ENCODE measurements around the gene FAF1. TPM values are rescaled to one million over a fixed set of nuclear protein-coding genes. Genes with fewer than 3 reads are reported as not detected.

Gene FAF1
- total RNA-seq, 4 donors from 2014 or later = 72.0 to 107 (median 92.0) TPM

- Histone ChIP-seq H3K4me3 (no peak overlapping the region), H3K4me1 (peaks cover 38 to 44% of the 10 kb centered on the region in 2 donors), H3K36me3 (no peaks in the 10 kb centered on the region), H3K27ac (no peak overlapping the region), H3K9me3 (no peaks in the 10 kb centered on the region), H3K27me3 (no peaks in the 10 kb centered on the region)
- no peak for ATAC-seq
- DNase-seq = no peak
- intact Hi-C loops (cut with DNase I; ENCODE audit: low total_unique reads) (no loop called here), in situ Hi-C loops (cut with MboI; ENCODE audit: low sequenced_read_pairs in 4 of 4) (no loop called here)
- no peak for TF ChIP-seq CTCF (IDR thresholded peaks at IDR 0.05 in 4 of 5, conservative IDR thresholded peaks at IDR 0.05 in 1 of 5)
- TF ChIP-seq POLR2A (IDR thresholded peaks at IDR 0.05) = no peak
These were observed 256.8 kb downstream of the FAF1 start for GRCh38 chr1:50703240-50703639.

- H3K4me1 ChIP-seq = peaks cover 38 to 44% of the 10 kb centered on the region in 2 donors
- no peak overlapping the region for H3K4me3 ChIP-seq
- H3K27me3 ChIP-seq = no peaks in the 10 kb centered on the region
- ATAC-seq = no peak
- intact Hi-C loops (cut with DNase I; ENCODE audit: low total_unique reads) = no loop called here
- in situ Hi-C loops (cut with MboI; ENCODE audit: low sequenced_read_pairs in 4 of 4) = no loop called here
- TF ChIP-seq POLR2A (IDR thresholded peaks at IDR 0.05) (no peak), CTCF (IDR thresholded peaks at IDR 0.05 in 4 of 5, conservative IDR thresholded peaks at IDR 0.05 in 1 of 5) (no peak)
- DNase-seq = no peak
- no peaks in the 10 kb centered on the region for H3K36me3 ChIP-seq
- no peak overlapping the region for H3K27ac ChIP-seq
- no peaks in the 10 kb centered on the region for H3K9me3 ChIP-seq
These were observed 257.7 kb downstream of the FAF1 start for GRCh38 chr1:50702395-50702794.

GRCh38 chr1:50701706-50702317 lies 258.3 kb downstream of the FAF1 start:
- intact Hi-C loops (cut with DNase I; ENCODE audit: low total_unique reads) = no loop called here

GRCh38 chr1:50700621-50701020 lies 259.4 kb downstream of the FAF1 start:
- no peak overlapping the region for H3K4me3 ChIP-seq
- intact Hi-C loops (cut with DNase I; ENCODE audit: low total_unique reads) (no loop called here), in situ Hi-C loops (cut with MboI; ENCODE audit: low sequenced_read_pairs in 4 of 4) (no loop called here)
- DNase-seq (no peak), ATAC-seq (no peak)
- peaks cover 30 to 44% of the 10 kb centered on the region in 2 donors for H3K4me1 ChIP-seq
- H3K36me3 ChIP-seq = no peaks in the 10 kb centered on the region
- H3K27me3 ChIP-seq = no peaks in the 10 kb centered on the region
- TF ChIP-seq POLR2A (IDR thresholded peaks at IDR 0.05) (no peak), CTCF (IDR thresholded peaks at IDR 0.05 in 4 of 5, conservative IDR thresholded peaks at IDR 0.05 in 1 of 5) (no peak)
- no peaks in the 10 kb centered on the region for H3K9me3 ChIP-seq
- no peak overlapping the region for H3K27ac ChIP-seq

More at GRCh38 chr1:50701706-50702317, 258.3 kb downstream of the FAF1 start:
- no peak for TF ChIP-seq CTCF (IDR thresholded peaks at IDR 0.05 in 4 of 5, conservative IDR thresholded peaks at IDR 0.05 in 1 of 5)
- TF ChIP-seq POLR2A (IDR thresholded peaks at IDR 0.05) = no peak
- peaks cover 38 to 44% of the 10 kb centered on the region in 2 donors for H3K4me1 ChIP-seq
- H3K27ac ChIP-seq = no peak overlapping the region
- H3K36me3 ChIP-seq = no peaks in the 10 kb centered on the region
- H3K4me3 ChIP-seq = no peak overlapping the region
- no peak for ATAC-seq
- DNase-seq = no peak
- in situ Hi-C loops (cut with MboI; ENCODE audit: low sequenced_read_pairs in 4 of 4) = no loop called here
- no peaks in the 10 kb centered on the region for H3K9me3 ChIP-seq
- H3K27me3 ChIP-seq = no peaks in the 10 kb centered on the region

GRCh38 chr1:50700214-50700613 lies 259.9 kb downstream of the FAF1 start:
- no peak for ATAC-seq
- Histone ChIP-seq H3K27ac (no peak overlapping the region), H3K4me1 (peaks cover 26 to 42% of the 10 kb centered on the region in 2 donors), H3K9me3 (no peaks in the 10 kb centered on the region), H3K4me3 (no peak overlapping the region), H3K36me3 (no peaks in the 10 kb centered on the region), H3K27me3 (no peaks in the 10 kb centered on the region)
- in situ Hi-C loops (cut with MboI; ENCODE audit: low sequenced_read_pairs in 4 of 4) = no loop called here
- TF ChIP-seq POLR2A (IDR thresholded peaks at IDR 0.05) (no peak), CTCF (IDR thresholded peaks at IDR 0.05 in 4 of 5, conservative IDR thresholded peaks at IDR 0.05 in 1 of 5) (no peak)
- intact Hi-C loops (cut with DNase I; ENCODE audit: low total_unique reads) = no loop called here
- no peak for DNase-seq
